GM23248 (cell line): ENCODE measurements around the gene OPN1LW.

ENCODE experiments used
- EZH2 ChIP-seq: fragments of 200-600 bp; sonication (generic); IDR thresholded peaks from 2 replicates; pipeline ENCODE4 v1.6.1; 2018; ENCODE audit warnings: antibody characterized with exemption, mild to moderate bottlenecking; ENCODE audit not compliant: insufficient read depth, poor library complexity, severe bottlenecking
- EZH2phosphoT487 ChIP-seq: fragments of 200-600 bp; sonication (generic); IDR thresholded peaks from 2 replicates; pipeline ENCODE4 v1.6.1; 2018; ENCODE audit warnings: antibody characterized with exemption, moderate library complexity, mild to moderate bottlenecking, low read depth; ENCODE audit not compliant: insufficient read depth

DNA sequence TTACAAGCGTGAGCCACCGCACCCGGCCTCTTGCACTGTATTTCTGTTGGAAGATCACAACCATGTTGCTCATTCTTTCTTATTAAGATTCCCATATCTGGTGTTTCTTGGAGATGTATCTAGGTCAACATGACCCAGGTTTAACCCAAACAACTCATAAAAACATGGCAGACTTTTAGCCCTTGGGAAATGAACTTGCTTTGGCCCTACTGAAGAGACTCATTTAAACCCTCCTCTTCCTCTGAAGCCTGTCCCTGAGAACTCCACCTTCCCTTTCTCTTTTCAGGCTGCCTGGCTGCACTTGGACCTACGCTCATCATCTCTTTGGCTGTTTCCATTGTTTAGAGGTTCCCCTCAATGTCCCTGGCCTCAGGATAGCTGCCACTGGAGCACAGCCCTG lies 22.8 kb upstream of the OPN1LW start:
- TF ChIP-seq EZH2 (no peak), EZH2phosphoT487 (no peak)
